ENCODE measurements around the gene MRPL42.
"Not testable (repeated sequence)": the region's sequence is repeated elsewhere in the genome, so short reads cannot be mapped to it uniquely, and the experiment has no call there.

GRCh38 chr12:93498813-93499212, 31.5 kb downstream of the MRPL42 start:
- not testable (repeated sequence) for TF ChIP-seq CTCF (IDR thresholded peaks at IDR 0.05; ENCODE audit: low read depth, low read length, poor library complexity, severe bottlenecking); EZH2phosphoT487 (IDR thresholded peaks at IDR 0.05; ENCODE audit: borderline replicate concordance, low read length)
